Measurements from ENCODE around the gene SYNPO2.

Gene SYNPO2

GRCh38 chr4:119068529-119068962 is 179.9 kb downstream of the SYNPO2 start:
- H3K9me3 ChIP-seq (ENCODE audit: insufficient read depth, low read depth, low read length) = peaks cover 5% of the 10 kb centered on the region
- peak overlapping the region; percentile 66 for H3K4me2 ChIP-seq (ENCODE audit: low read depth, low read length, poor library complexity, severe bottlenecking)
- H3K4me1 ChIP-seq (ENCODE audit: insufficient read depth, low read length, poor library complexity, severe bottlenecking) = peaks cover 27% of the 10 kb centered on the region
- H3K79me2 ChIP-seq (ENCODE audit: insufficient read depth, low read length) = no peaks in the 10 kb centered on the region
- peak overlapping the region; percentile 49 for H3K4me3 ChIP-seq (ENCODE audit: low read length, poor library complexity, severe bottlenecking)
- H2AFZ ChIP-seq (ENCODE audit: low read length) = 0 out of 2 replicates have a peak overlapping the region, but pooled peaks have one; percentile 8
- TF ChIP-seq EZH2phosphoT487 (IDR thresholded peaks at IDR 0.05; ENCODE audit: borderline replicate concordance) (no peak), CTCF (conservative IDR thresholded peaks at IDR 0.05; ENCODE audit: low read length) (no peak)
- no peaks in the 10 kb centered on the region for H3K9me2 ChIP-seq (replicated peaks; ENCODE audit: low read depth, low read length)
- no peaks in the 10 kb centered on the region for H4K20me1 ChIP-seq (ENCODE audit: insufficient read depth, low read length, poor library complexity, severe bottlenecking)
- no peaks in the 10 kb centered on the region for H3K27me3 ChIP-seq (ENCODE audit: insufficient read depth, low read length, poor library complexity, severe bottlenecking)
- no peaks in the 10 kb centered on the region for H3K36me3 ChIP-seq (ENCODE audit: insufficient read depth, low read length)
- H3F3A ChIP-seq (ENCODE audit: low read depth) = no peaks in the 10 kb centered on the region
- peak overlapping the region; percentile 24 for H3K9ac ChIP-seq (ENCODE audit: low read depth, low read length, poor library complexity, severe bottlenecking)

DNA sequence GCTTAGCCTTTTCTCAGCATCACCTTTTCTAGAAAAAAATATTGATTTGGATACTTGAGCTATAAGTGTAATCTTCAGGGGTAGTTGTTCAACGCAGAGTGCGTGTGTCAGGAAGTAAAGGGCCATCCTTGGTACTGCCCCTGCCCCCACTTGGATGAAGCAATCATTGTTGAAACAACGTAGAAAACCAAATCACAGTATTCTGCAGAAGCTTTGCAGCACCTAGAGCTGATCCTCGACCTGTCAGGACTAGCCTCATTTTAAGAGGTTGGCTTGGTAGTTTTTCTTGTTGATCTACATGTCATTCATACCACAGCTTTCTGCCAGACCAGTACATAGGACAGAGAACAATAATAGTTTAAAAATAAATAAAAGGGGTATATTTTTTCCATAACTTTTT is 181.6 kb downstream of the SYNPO2 start:
- peaks cover 27% of the 10 kb centered on the region for H3K4me1 ChIP-seq (ENCODE audit: insufficient read depth, low read length, poor library complexity, severe bottlenecking)
- no peaks in the 10 kb centered on the region for H3K9me2 ChIP-seq (replicated peaks; ENCODE audit: low read depth, low read length)
- no peaks in the 10 kb centered on the region for H3K36me3 ChIP-seq (ENCODE audit: insufficient read depth, low read length)
- no peaks in the 10 kb centered on the region for H3F3A ChIP-seq (ENCODE audit: low read depth)
- H3K9me3 ChIP-seq (ENCODE audit: insufficient read depth, low read depth, low read length) = peaks cover 5% of the 10 kb centered on the region
- no peak overlapping the region for H3K4me3 ChIP-seq (ENCODE audit: low read length, poor library complexity, severe bottlenecking)
- TF ChIP-seq CTCF (conservative IDR thresholded peaks at IDR 0.05; ENCODE audit: low read length) (no peak), EZH2phosphoT487 (IDR thresholded peaks at IDR 0.05; ENCODE audit: borderline replicate concordance) (no peak)
- H2AFZ ChIP-seq (ENCODE audit: low read length) = no peak overlapping the region
- H3K79me2 ChIP-seq (ENCODE audit: insufficient read depth, low read length) = no peaks in the 10 kb centered on the region
- H3K27me3 ChIP-seq (ENCODE audit: insufficient read depth, low read length, poor library complexity, severe bottlenecking) = no peaks in the 10 kb centered on the region
- no peaks in the 10 kb centered on the region for H4K20me1 ChIP-seq (ENCODE audit: insufficient read depth, low read length, poor library complexity, severe bottlenecking)
- H3K9ac ChIP-seq (ENCODE audit: low read depth, low read length, poor library complexity, severe bottlenecking) = no peak overlapping the region
- no peak overlapping the region for H3K4me2 ChIP-seq (ENCODE audit: low read depth, low read length, poor library complexity, severe bottlenecking)

DNA sequence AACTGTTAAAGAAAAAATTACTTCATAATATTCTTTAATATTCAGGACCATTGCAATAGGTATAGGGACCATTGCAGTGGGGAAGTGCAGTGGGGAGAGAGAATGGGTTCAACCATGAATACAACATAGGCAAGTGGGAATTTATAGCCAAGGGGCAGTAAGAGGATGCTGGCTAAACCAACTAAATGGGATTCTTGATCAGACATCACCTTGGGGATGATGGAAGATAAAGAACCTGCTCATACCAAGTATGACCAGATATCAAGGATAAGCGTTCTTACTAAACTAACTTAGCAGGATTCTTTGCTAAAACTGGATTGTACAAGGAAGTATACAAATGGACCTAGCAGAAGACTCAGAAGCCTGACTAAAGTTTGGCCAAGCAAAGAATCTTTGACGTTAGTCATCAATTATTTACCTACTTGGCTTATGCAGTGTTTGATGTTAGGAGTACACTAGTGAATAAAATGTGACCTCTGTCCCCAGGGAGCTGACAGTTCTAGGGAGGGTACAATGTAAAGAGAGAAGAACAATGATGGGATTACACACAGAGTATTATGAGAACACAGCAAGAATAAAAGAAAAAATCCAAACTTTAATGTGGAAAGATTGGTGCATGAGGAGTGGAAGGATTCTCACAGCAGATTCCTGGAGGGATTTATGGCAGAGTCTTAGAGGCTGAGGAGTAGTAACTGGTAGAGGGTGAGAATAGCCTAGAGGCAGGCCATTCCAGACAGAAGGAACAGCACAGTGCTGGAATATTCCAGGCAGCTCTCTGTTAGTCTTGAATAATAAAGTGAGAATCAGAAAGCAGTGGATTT is 192.3 kb downstream of the SYNPO2 start:
- TF ChIP-seq EZH2phosphoT487 (IDR thresholded peaks at IDR 0.05; ENCODE audit: borderline replicate concordance) = no peak
- no peak overlapping the region for H3K4me2 ChIP-seq (ENCODE audit: low read depth, low read length, poor library complexity, severe bottlenecking)

DNA sequence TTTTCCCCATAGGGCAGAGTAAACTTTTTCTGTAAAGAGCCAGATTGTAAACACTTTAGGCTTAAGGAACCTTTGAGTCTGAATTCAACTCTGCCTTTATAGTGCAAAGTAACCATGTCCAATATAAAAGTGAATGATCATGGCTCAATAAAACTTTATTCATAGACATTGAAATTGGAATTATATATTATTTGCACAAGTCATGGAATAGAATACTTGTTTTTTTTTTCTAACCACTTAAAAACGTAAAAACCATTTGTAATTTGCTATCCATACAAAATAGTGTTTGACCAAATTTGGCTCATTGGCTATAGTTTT is 192.8 kb downstream of the SYNPO2 start:
- no peak for TF ChIP-seq EZH2phosphoT487 (IDR thresholded peaks at IDR 0.05; ENCODE audit: borderline replicate concordance)
- no peak for TF ChIP-seq CTCF (conservative IDR thresholded peaks at IDR 0.05; ENCODE audit: low read length)
- Histone ChIP-seq H3K9me3 (ENCODE audit: insufficient read depth, low read depth, low read length) (no peaks in the 10 kb centered on the region), H3K9me2 (replicated peaks; ENCODE audit: low read depth, low read length) (no peaks in the 10 kb centered on the region), H4K20me1 (ENCODE audit: insufficient read depth, low read length, poor library complexity, severe bottlenecking) (no peaks in the 10 kb centered on the region), H3K4me3 (ENCODE audit: low read length, poor library complexity, severe bottlenecking) (no peak overlapping the region), H3K4me2 (ENCODE audit: low read depth, low read length, poor library complexity, severe bottlenecking) (no peak overlapping the region), H3K9ac (ENCODE audit: low read depth, low read length, poor library complexity, severe bottlenecking) (no peak overlapping the region), H3K27me3 (ENCODE audit: insufficient read depth, low read length, poor library complexity, severe bottlenecking) (no peaks in the 10 kb centered on the region), H3K36me3 (ENCODE audit: insufficient read depth, low read length) (no peaks in the 10 kb centered on the region), H3K79me2 (ENCODE audit: insufficient read depth, low read length) (no peaks in the 10 kb centered on the region), H3K4me1 (ENCODE audit: insufficient read depth, low read length, poor library complexity, severe bottlenecking) (no peaks in the 10 kb centered on the region), H3F3A (ENCODE audit: low read depth) (no peaks in the 10 kb centered on the region), H2AFZ (ENCODE audit: low read length) (no peak overlapping the region)

More for the DNA sequence above, 192.3 kb downstream of the SYNPO2 start:
- no peaks in the 10 kb centered on the region for H4K20me1 ChIP-seq (ENCODE audit: insufficient read depth, low read length, poor library complexity, severe bottlenecking)
- no peaks in the 10 kb centered on the region for H3K9me2 ChIP-seq (replicated peaks; ENCODE audit: low read depth, low read length)
- no peak overlapping the region for H3K4me3 ChIP-seq (ENCODE audit: low read length, poor library complexity, severe bottlenecking)
- H3K36me3 ChIP-seq (ENCODE audit: insufficient read depth, low read length) = no peaks in the 10 kb centered on the region
- no peaks in the 10 kb centered on the region for H3K4me1 ChIP-seq (ENCODE audit: insufficient read depth, low read length, poor library complexity, severe bottlenecking)
- no peaks in the 10 kb centered on the region for H3K27me3 ChIP-seq (ENCODE audit: insufficient read depth, low read length, poor library complexity, severe bottlenecking)
- H3K9ac ChIP-seq (ENCODE audit: low read depth, low read length, poor library complexity, severe bottlenecking) = no peak overlapping the region
- no peaks in the 10 kb centered on the region for H3K9me3 ChIP-seq (ENCODE audit: insufficient read depth, low read depth, low read length)
- H2AFZ ChIP-seq (ENCODE audit: low read length) = no peak overlapping the region
- no peaks in the 10 kb centered on the region for H3K79me2 ChIP-seq (ENCODE audit: insufficient read depth, low read length)
- H3F3A ChIP-seq (ENCODE audit: low read depth) = no peaks in the 10 kb centered on the region

Data from Loucy (cell line).